ENCODE measurements around the gene MYH8. TPM values are rescaled to one million over a fixed set of nuclear protein-coding genes. Genes with fewer than 3 reads are reported as not detected.

Gene MYH8
- total and polyA plus RNA-seq, 2 donors (not counting 1 experiment from before 2014, with no cell fraction given) = not detected

GRCh38 chr17:10370016-10370608, 51.6 kb downstream of the MYH8 start:
- no peak overlapping the region for H3K4me2 ChIP-seq (replicated peaks; ENCODE audit: low read depth, low read length, poor library complexity, severe bottlenecking)
- WGBS (ENCODE audit: insufficient coverage) = 81% methylated on average over 5 of the region's 7 CpGs
- ATAC-seq (ENCODE audit: low read depth) = no peak

GRCh38 chr17:10369239-10369638, 52.5 kb downstream of the MYH8 start:
- no peaks in the 10 kb centered on the region for H3K27me3 ChIP-seq (replicated peaks in 1 of 4; ENCODE audit: control extremely low read depth in 1 of 4, control insufficient read depth in 3 of 4, insufficient read depth in 4 of 4, low read length in 3 of 4)
- DNase-seq = no peak
- H3K9me3 ChIP-seq (ENCODE audit: control extremely low read depth in 1 of 3, control insufficient read depth in 2 of 3, insufficient read depth in 1 of 3, low read length in 2 of 3) = peaks cover 0 to 2% (median 0%) of the 10 kb centered on the region in 3 donors
- ATAC-seq (ENCODE audit: low read depth) = no peak
- no peaks in the 10 kb centered on the region for H4K20me1 ChIP-seq (ENCODE audit: control insufficient read depth, insufficient read depth, low read length, poor library complexity, severe bottlenecking)
- TF ChIP-seq CTCF (IDR thresholded peaks at IDR 0.05) (no peak), EZH2 (IDR thresholded peaks at IDR 0.05; ENCODE audit: borderline replicate concordance, insufficient read depth, low read depth, low read length, poor library complexity, severe bottlenecking) (no peak)
- no peak overlapping the region for H2AFZ ChIP-seq (ENCODE audit: insufficient read depth, low read depth, low read length, poor library complexity, severe bottlenecking)
- no peaks in the 10 kb centered on the region for H3K36me3 ChIP-seq (replicated peaks in 1 of 2; ENCODE audit: control extremely low read depth in 1 of 2, control insufficient read depth in 1 of 2, extremely low read depth in 1 of 2, insufficient read depth in 2 of 2, low read length in 1 of 2)
- H3K27ac ChIP-seq (ENCODE audit: low read length in 2 of 2) = no peak overlapping the region
- no peaks in the 10 kb centered on the region for H3K9me3 Mint-ChIP-seq (ENCODE audit: insufficient read depth)
- no CpG with 5 or more reads among the region's 1 CpG for WGBS (ENCODE audit: insufficient coverage)
- H3K4me1 ChIP-seq (ENCODE audit: control insufficient read depth in 2 of 2, insufficient read depth in 2 of 2, low read length in 2 of 2) = no peaks in the 10 kb centered on the region
- H3K4me2 ChIP-seq (replicated peaks; ENCODE audit: low read depth, low read length, poor library complexity, severe bottlenecking) = no peak overlapping the region
- no peaks in the 10 kb centered on the region for H3K79me2 ChIP-seq (ENCODE audit: control insufficient read depth, insufficient read depth, low read length)
- ChIA-PET CTCF (no interaction called here), POLR2A (no interaction called here)
- intact Hi-C loops (cut with micrococcal nuclease) = no loop called here
- H3K4me3 Mint-ChIP-seq = no peak overlapping the region
- H3K27ac Mint-ChIP-seq = no peak overlapping the region
- H3K4me1 Mint-ChIP-seq = no peaks in the 10 kb centered on the region
- H3K27me3 Mint-ChIP-seq = peaks cover 20% of the 10 kb centered on the region
- H3K4me3 ChIP-seq (ENCODE audit: control extremely low read depth in 1 of 5, extremely low read depth in 1 of 5, insufficient read depth in 1 of 5, low read depth in 2 of 5, low read length in 4 of 5) = no peak overlapping the region
- H3K9ac ChIP-seq (ENCODE audit: low read length) = no peak overlapping the region

More at GRCh38 chr17:10370016-10370608, 51.6 kb downstream of the MYH8 start:
- Histone ChIP-seq H3K79me2 (ENCODE audit: control insufficient read depth, insufficient read depth, low read length) (no peaks in the 10 kb centered on the region), H2AFZ (ENCODE audit: insufficient read depth, low read depth, low read length, poor library complexity, severe bottlenecking) (no peak overlapping the region), H3K36me3 (replicated peaks in 1 of 2; ENCODE audit: control extremely low read depth in 1 of 2, control insufficient read depth in 1 of 2, extremely low read depth in 1 of 2, insufficient read depth in 2 of 2, low read length in 1 of 2) (no peaks in the 10 kb centered on the region), H4K20me1 (ENCODE audit: control insufficient read depth, insufficient read depth, low read length, poor library complexity, severe bottlenecking) (no peaks in the 10 kb centered on the region), H3K27me3 (replicated peaks in 1 of 4; ENCODE audit: control extremely low read depth in 1 of 4, control insufficient read depth in 3 of 4, insufficient read depth in 4 of 4, low read length in 3 of 4) (no peaks in the 10 kb centered on the region), H3K9me3 (ENCODE audit: control extremely low read depth in 1 of 3, control insufficient read depth in 2 of 3, insufficient read depth in 1 of 3, low read length in 2 of 3) (peaks cover 0 to 2% (median 0%) of the 10 kb centered on the region in 3 donors), H3K4me3 (ENCODE audit: control extremely low read depth in 1 of 5, extremely low read depth in 1 of 5, insufficient read depth in 1 of 5, low read depth in 2 of 5, low read length in 4 of 5) (no peak overlapping the region), H3K4me1 (ENCODE audit: control insufficient read depth in 2 of 2, insufficient read depth in 2 of 2, low read length in 2 of 2) (no peaks in the 10 kb centered on the region), H3K9ac (ENCODE audit: low read length) (no peak overlapping the region), H3K27ac (ENCODE audit: low read length in 2 of 2) (no peak overlapping the region)
- Mint-ChIP-seq H3K4me1 (no peaks in the 10 kb centered on the region), H3K27me3 (peaks cover 20% of the 10 kb centered on the region), H3K4me3 (no peak overlapping the region), H3K9me3 (ENCODE audit: insufficient read depth) (no peaks in the 10 kb centered on the region), H3K27ac (no peak overlapping the region)
- ChIA-PET POLR2A (no interaction called here), CTCF (no interaction called here)
- TF ChIP-seq EZH2 (IDR thresholded peaks at IDR 0.05; ENCODE audit: borderline replicate concordance, insufficient read depth, low read depth, low read length, poor library complexity, severe bottlenecking) = no peak
- TF ChIP-seq CTCF (IDR thresholded peaks at IDR 0.05) = no peak
- intact Hi-C loops (cut with micrococcal nuclease) = no loop called here
- DNase-seq = no peak

Measured in B cell (primary cell).